ENCODE results near the gene PLAGL2. TPM values are rescaled to one million over a fixed set of nuclear protein-coding genes. Genes with fewer than 3 reads are reported as not detected.

Gene PLAGL2
- total and polyA plus RNA-seq, 2 experiments from 2014 or later: 13.2 to 28.2 TPM

DNA sequence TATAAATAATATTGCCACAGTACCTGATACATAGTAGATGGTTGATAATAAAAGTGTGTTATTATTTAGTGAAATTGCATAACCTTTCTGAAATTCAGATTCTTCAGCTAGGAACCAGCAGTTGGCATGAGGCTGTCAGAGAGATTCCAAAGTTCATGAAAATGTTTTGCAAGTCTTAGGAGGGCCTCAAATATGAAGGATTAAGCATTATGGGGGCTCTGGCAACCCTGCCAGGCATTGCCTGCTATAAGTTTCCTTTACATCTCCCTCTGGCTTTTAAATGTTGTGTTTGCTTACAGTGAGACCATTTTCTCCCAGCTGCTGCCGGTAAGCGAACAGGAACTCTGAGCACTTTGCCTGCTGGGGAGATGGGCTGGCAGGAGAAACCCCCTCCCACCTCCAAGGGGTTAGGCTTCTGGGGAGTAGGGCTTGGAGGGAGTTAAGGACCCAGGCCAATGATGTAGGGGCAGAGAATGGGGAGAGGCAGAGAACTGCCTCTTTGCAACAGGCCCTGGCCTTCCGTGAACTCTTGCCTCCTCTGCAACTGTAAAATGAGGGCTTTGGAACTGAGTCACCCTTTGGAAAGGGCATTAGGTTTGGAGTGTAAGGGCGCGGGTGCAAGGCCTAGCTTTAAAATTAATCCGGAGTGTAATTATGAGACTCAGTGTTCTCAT, 36.7 kb upstream of the PLAGL2 start (continued):
- TF ChIP-seq, protein P1, sequence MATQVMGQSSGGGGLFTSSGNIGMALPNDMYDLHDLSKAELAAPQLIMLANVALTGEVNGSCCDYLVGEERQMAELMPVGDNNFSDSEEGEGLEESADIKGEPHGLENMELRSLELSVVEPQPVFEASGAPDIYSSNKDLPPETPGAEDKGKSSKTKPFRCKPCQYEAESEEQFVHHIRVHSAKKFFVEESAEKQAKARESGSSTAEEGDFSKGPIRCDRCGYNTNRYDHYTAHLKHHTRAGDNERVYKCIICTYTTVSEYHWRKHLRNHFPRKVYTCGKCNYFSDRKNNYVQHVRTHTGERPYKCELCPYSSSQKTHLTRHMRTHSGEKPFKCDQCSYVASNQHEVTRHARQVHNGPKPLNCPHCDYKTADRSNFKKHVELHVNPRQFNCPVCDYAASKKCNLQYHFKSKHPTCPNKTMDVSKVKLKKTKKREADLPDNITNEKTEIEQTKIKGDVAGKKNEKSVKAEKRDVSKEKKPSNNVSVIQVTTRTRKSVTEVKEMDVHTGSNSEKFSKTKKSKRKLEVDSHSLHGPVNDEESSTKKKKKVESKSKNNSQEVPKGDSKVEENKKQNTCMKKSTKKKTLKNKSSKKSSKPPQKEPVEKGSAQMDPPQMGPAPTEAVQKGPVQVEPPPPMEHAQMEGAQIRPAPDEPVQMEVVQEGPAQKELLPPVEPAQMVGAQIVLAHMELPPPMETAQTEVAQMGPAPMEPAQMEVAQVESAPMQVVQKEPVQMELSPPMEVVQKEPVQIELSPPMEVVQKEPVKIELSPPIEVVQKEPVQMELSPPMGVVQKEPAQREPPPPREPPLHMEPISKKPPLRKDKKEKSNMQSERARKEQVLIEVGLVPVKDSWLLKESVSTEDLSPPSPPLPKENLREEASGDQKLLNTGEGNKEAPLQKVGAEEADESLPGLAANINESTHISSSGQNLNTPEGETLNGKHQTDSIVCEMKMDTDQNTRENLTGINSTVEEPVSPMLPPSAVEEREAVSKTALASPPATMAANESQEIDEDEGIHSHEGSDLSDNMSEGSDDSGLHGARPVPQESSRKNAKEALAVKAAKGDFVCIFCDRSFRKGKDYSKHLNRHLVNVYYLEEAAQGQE (IDR thresholded peaks at IDR 0.05; ENCODE audit: unreplicated experiment): no peak
- TF ChIP-seq NANOG (IDR thresholded peaks at IDR 0.05; ENCODE audit: borderline replicate concordance) (no peak), EZH2phosphoT487 (IDR thresholded peaks at IDR 0.05; ENCODE audit: unreplicated experiment) (no peak), STAT1 (IDR thresholded peaks at IDR 0.05; ENCODE audit: unreplicated experiment) (no peak)

DNA sequence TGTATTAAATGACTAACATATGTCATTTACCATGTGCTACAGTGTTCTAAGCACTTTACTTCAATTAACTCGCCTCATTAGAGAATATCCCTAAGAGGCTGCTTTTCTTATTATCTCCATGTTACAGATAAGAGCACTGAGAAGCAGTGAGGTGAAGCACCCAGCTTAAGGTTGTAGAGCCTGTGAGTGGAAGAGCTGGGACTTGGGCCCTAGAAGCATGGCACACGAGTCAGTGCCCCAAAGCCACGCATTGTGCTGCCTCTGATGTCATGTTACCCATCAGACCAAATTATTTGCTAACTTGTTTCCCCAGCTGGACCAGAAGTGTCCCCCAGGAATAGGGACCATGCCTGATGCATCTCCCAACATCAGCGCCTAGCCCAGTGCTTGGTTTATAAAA, 34.3 kb upstream of the PLAGL2 start:
- ATAC-seq: no peak
- no peak overlapping the region for H3K27ac Mint-ChIP-seq
- H3K9me2 ChIP-seq (ENCODE audit: insufficient read depth): no peaks in the 10 kb centered on the region
- H3K27ac ChIP-seq (ENCODE audit: low read depth): no peak overlapping the region
- peaks cover 14% of the 10 kb centered on the region; the same call in 1 of the 2 replicates for H3K4me1 ChIP-seq (ENCODE audit: insufficient read depth)
- H3K36me3 ChIP-seq (ENCODE audit: insufficient read depth): no peaks in the 10 kb centered on the region
- no peaks in the 10 kb centered on the region for H3K79me2 ChIP-seq (replicated peaks; ENCODE audit: insufficient read depth)
- no peak overlapping the region for H3K4me2 ChIP-seq
- peaks cover 1% of the 10 kb centered on the region for H3K27me3 Mint-ChIP-seq (ENCODE audit: insufficient read depth, low read depth, poor library complexity)
- no peak overlapping the region for H2AFZ ChIP-seq
- no peaks in the 10 kb centered on the region; the same call in 1 of the 2 replicates for H4K20me1 ChIP-seq (replicated peaks; ENCODE audit: insufficient read depth)
- peaks cover 13% of the 10 kb centered on the region for H3K4me1 Mint-ChIP-seq
- peaks cover 6% of the 10 kb centered on the region; the same call in 1 of the 2 replicates for H3F3A ChIP-seq (replicated peaks; ENCODE audit: low read depth)
- H3K4me3 Mint-ChIP-seq: no peak overlapping the region
- no peaks in the 10 kb centered on the region for H3K36me3 Mint-ChIP-seq (ENCODE audit: low read depth)
- H3K27me3 ChIP-seq (ENCODE audit: insufficient read depth): no peaks in the 10 kb centered on the region
- H3K4me3 ChIP-seq: no peak overlapping the region
- no peaks in the 10 kb centered on the region for H3K9me3 Mint-ChIP-seq
- DNase-seq (ENCODE audit: low spot score): no peak
- no peak for TF ChIP-seq EZH2 (IDR thresholded peaks at IDR 0.05; ENCODE audit: low read depth, unreplicated experiment)
- TF ChIP-seq, protein P2, sequence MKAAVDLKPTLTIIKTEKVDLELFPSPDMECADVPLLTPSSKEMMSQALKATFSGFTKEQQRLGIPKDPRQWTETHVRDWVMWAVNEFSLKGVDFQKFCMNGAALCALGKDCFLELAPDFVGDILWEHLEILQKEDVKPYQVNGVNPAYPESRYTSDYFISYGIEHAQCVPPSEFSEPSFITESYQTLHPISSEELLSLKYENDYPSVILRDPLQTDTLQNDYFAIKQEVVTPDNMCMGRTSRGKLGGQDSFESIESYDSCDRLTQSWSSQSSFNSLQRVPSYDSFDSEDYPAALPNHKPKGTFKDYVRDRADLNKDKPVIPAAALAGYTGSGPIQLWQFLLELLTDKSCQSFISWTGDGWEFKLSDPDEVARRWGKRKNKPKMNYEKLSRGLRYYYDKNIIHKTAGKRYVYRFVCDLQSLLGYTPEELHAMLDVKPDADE (IDR thresholded peaks at IDR 0.05): no peak
- TF ChIP-seq, protein P1 (IDR thresholded peaks at IDR 0.05; ENCODE audit: unreplicated experiment): no peak
- no peak for TF ChIP-seq ZNF331 (CRISPR knock-in tag; IDR thresholded peaks at IDR 0.05; ENCODE audit: low read depth)
- TF ChIP-seq, protein P3, sequence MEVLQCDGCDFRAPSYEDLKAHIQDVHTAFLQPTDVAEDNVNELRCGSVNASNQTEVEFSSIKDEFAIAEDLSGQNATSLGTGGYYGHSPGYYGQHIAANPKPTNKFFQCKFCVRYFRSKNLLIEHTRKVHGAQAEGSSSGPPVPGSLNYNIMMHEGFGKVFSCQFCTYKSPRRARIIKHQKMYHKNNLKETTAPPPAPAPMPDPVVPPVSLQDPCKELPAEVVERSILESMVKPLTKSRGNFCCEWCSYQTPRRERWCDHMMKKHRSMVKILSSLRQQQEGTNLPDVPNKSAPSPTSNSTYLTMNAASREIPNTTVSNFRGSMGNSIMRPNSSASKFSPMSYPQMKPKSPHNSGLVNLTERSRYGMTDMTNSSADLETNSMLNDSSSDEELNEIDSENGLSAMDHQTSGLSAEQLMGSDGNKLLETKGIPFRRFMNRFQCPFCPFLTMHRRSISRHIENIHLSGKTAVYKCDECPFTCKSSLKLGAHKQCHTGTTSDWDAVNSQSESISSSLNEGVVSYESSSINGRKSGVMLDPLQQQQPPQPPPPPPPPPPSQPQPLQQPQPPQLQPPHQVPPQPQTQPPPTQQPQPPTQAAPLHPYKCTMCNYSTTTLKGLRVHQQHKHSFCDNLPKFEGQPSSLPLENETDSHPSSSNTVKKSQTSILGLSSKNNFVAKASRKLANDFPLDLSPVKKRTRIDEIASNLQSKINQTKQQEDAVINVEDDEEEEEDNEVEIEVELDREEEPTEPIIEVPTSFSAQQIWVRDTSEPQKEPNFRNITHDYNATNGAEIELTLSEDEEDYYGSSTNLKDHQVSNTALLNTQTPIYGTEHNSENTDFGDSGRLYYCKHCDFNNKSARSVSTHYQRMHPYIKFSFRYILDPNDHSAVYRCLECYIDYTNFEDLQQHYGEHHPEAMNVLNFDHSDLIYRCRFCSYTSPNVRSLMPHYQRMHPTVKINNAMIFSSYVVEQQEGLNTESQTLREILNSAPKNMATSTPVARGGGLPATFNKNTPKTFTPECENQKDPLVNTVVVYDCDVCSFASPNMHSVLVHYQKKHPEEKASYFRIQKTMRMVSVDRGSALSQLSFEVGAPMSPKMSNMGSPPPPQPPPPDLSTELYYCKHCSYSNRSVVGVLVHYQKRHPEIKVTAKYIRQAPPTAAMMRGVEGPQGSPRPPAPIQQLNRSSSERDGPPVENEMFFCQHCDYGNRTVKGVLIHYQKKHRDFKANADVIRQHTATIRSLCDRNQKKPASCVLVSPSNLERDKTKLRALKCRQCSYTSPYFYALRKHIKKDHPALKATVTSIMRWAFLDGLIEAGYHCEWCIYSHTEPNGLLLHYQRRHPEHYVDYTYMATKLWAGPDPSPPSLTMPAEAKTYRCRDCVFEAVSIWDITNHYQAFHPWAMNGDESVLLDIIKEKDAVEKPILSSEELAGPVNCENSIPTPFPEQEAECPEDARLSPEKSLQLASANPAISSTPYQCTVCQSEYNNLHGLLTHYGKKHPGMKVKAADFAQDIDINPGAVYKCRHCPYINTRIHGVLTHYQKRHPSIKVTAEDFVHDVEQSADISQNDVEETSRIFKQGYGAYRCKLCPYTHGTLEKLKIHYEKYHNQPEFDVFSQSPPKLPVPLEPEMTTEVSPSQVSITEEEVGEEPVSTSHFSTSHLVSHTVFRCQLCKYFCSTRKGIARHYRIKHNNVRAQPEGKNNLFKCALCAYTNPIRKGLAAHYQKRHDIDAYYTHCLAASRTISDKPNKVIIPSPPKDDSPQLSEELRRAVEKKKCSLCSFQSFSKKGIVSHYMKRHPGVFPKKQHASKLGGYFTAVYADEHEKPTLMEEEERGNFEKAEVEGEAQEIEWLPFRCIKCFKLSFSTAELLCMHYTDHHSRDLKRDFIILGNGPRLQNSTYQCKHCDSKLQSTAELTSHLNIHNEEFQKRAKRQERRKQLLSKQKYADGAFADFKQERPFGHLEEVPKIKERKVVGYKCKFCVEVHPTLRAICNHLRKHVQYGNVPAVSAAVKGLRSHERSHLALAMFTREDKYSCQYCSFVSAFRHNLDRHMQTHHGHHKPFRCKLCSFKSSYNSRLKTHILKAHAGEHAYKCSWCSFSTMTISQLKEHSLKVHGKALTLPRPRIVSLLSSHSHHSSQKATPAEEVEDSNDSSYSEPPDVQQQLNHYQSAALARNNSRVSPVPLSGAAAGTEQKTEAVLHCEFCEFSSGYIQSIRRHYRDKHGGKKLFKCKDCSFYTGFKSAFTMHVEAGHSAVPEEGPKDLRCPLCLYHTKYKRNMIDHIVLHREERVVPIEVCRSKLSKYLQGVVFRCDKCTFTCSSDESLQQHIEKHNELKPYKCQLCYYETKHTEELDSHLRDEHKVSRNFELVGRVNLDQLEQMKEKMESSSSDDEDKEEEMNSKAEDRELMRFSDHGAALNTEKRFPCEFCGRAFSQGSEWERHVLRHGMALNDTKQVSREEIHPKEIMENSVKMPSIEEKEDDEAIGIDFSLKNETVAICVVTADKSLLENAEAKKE (CRISPR knock-in tag; IDR thresholded peaks at IDR 0.05): no peak

Data from GM23338 (cell line).